NCI-H524 treated with DMSO at 0.1 percent for 48 hours (cell line): ENCODE results near the gene REG1A.

Experiments
- DNase-seq: peaks from one replicate; lab custom pipeline; 2025; lab: John Stamatoyannopoulos, UW

REG1A gene, protein sequence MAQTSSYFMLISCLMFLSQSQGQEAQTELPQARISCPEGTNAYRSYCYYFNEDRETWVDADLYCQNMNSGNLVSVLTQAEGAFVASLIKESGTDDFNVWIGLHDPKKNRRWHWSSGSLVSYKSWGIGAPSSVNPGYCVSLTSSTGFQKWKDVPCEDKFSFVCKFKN

DNA sequence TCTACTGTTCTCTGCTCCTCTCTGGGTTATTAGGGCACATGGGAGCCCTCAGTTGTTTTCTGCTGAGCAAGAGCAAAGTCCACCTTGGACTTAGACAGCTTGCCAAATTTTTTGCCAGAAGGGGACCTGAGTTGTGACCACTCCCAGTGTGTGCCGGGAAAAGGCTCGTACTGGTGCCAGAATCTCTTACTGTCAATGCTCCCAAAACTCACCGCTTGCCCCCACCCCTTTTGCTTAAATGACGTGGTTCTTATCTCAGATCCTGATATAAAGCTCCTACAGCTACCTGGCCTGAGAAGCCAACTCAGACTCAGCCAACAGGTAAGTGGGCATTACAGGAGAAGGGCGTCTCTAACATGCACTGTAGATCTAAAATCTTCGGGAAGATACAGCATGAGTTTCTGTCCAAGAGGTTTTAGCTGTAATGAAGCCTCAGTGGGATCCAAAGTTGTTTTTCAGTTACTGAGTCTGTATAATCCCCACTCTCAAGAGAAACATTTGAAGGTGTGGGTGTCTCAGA, at the start of gene REG1A:
TSS of gene REG1A (plus strand) at position 295 of the 520 bp plus-strand sequence. CDS start 374 bp downstream, outside the sequence.
- DNase-seq, result no peak

DNA sequence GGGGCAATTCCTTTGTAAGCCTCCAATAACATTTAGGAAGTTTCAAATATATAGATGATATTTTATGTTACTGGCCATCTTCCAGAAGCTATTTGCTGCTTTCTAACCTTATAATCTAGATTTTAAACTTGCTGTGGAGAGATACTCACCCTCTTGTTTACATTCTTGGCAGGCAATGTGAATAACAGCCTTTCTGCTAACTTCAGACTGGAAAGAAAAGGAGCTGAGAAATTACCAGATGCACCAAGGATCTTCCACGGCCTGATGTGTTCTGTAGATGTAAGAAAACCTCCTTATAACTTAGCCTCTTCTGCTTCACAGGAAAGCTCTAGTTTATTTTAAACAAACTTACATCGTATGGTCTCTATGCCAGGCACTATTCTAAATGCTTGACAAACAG, 49.2 kb upstream of the REG1A start:
- no peak for DNase-seq

DNA sequence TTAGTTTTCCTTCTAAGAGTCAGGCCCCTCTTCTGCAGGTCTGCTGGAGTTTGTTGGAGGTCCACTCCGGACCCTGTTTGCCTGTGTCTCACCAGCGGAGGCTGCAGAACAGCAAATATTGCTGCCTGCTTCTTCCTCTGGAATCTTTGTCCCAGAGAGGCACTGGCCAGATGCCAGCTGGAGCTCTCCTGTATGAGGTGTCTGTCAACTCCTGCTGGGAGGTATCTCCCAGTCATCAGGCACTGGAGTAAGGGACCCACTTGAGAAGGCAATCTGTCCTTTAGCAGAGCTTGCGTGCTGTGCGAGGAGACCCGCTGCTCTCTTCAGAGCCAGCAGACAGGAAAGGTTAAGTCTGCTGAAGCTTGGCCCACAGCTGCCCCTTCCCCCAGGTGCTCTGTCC, 37.3 kb upstream of the REG1A start:
- peak; percentile 0 for DNase-seq

DNA sequence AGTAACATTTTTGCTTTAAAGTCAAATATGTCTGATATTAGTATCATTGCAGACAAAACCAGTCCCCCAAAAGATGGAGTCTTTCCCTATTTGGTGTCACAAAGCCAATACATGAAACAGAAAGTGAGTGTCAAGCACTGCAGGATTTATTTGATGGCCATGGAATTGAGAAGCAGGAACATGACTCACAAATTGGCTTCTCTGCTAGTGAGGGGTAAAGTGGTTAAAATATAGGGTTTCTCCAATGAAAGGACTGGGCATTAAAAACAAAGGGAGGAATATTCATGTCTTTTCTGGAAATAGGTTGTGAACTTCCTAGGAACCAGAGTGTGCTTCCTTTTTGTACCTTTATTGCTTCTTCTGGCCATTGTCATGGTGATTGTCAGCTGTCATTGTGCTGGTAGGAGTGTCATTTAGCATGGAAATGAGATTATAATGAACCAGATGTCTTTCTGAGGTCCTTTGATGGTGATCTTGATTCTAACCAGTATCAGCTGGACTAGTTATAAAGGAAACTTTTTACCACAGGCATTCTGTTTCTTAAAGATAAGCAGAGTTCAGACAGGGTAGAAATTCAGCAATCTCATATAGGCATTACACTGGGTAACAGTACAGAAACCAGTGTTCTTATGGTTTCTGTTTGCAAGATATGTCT, 36.6 kb upstream of the REG1A start:
- DNase-seq, result no peak

DNA sequence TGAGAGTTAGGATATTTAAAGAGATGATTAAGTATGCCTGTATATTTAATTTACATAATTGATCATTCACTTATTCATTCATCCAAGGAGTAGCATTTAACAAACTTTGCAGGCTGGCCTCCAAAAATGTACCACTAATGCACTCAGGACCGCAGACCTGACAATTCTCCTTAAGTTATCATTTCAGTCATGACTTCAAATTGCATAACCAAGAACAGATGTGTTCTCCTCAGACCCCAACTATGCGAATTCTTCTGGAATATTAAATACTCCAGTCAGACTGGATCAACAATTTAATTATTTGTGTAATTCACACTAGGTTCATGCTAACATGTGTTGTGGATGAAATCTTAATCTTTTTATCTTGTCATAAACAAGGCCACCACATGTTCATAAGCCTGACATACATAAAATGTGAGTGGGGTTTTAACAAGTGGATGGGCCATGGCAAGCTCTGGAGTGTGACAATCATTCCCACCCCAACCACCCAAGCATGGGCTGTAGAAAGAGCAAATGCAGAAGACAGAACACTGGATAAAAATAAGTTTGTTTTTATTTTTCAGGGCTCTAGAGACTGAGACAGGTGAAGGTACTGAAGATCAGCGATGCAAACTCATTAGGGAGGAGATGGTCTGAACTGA, 35.7 kb upstream of the REG1A start:
- DNase-seq, result no peak

DNA sequence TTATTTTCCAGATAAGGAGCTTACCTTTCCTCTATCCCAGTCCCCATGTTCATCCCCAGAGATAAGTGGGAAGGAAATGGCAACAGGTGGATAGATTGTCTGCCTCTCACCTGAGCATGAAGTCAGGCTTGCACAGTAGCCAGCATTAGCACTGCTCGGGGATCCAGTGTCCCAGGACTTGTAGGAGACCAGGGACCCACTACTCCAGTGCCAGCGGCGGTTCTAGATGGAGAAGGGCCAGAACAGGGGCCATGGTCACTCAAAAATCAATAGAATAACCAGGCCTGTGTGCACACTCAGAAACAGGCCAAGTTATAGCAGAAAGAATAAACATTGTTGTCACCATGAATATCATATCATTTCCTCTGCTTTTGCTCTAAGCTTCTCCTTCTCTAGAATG, 34.9 kb upstream of the REG1A start:
- no peak for DNase-seq

DNA sequence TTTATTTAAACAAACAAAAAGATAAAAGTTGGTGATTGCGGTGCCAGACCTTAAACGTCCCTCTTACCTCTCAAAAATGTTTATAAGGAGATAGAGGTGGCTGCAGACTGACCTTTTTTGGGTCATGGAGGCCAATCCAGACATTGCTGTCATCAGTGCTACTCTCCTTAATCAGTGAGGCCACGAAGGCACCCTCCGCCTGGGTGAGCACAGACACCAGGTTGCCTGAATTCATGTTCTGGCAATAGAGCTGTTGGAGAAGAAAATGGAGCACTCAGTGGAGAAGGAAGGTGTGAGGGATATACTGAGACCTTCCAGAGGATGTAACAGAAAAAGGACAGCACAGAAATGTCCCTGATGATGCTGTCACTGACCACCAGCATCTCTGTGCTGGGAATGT, 34.0 kb upstream of the REG1A start:
- DNase-seq, result no peak

DNA sequence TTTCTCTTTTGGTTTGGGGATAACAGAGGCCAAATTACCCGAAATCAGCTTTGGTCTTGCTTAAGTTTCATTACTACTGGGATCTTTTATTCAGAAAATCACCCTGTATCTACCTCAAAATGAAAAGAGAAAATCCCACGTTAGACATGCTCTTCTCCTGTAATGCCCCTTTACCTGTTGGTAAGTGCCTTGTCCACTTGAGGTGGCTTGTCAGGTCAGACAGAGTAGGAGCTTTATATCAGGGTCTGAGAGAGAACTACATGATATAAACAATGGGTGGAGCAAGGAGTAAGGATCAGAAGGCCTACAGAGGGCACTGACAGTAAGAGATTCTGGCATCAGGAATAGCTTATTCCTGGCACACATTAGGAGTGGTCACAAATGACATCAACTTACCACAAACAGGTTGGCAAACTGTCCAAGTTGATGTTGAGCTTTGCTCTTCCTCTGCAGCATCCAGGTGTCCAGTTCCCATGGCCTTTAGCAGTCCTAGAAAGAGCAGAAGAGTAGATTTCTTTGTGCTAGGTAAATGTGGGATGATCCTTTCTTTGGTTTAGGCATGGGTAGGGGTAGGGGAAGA, 32.4 kb upstream of the REG1A start, which contains the start of gene REG1B:
TSS of gene REG1B (minus strand) at position 209 of the 580 bp plus-strand sequence. CDS start 381 bp downstream, outside the sequence.
- no peak for DNase-seq

DNA sequence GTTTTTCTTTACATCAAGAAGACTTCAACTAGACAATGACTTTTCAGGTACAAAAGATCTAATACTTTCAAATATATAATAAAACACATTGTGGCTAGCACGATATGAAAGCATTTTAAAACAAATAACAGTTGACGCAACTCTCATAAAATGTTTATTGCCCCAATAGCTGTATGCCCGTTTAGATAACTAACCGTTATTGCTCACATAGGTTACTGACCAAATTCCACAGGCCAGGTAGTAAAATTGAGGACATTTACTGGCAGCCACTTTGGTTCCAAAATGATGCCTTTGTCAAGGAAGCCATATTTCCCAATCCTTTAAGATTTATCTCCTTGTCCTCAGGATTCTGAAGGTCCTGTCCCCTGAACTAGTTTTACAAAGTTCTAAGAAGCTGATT, 29.6 kb upstream of the REG1A start:
- DNase-seq, result no peak

DNA sequence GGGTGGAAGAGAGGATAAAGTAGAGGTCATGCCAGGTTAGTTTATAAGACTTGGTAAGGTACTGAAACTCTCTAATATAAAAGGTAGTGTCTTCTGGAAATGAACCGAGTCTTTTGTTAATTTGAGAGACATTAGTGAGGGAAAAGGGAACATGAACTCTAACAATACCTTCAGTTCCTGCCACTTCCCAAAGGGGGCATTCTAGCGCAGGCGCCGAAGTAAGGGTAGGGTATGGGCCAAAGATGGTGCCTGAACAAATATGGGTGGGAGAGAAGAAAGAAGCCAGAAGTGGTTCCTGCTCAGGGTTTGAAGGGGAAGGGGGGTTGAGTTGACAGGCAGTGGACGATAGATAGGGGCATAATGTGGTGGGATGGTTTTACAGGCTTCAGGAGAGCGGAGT, 22.4 kb upstream of the REG1A start:
- no peak for DNase-seq

DNA sequence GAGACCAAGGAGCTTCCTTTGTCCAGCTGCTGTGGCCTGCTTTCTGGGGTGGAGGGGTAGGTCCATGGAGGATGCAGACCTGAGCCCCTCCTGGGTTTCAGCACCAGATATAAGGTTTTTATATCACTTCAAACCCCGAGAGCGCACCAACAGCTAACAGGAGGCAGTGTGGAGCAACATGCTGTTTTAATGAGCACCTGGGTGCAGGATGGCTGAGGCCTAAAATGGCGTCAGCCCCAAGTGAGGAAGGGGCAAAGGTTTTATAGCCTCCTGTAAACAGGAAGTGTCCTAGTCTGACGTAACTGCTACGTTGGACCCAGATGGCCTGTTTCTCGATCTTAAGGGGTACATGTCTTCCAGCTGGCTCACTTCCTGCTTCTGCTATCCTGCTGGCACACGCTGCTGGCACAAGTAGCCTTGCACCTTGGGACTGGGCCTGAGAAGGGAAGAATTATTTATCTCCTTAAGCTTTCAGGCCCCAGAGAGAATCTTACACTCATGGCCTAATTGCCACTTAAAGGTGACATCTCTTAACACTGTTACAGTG, 21.1 kb upstream of the REG1A start:
- DNase-seq, result no peak

DNA sequence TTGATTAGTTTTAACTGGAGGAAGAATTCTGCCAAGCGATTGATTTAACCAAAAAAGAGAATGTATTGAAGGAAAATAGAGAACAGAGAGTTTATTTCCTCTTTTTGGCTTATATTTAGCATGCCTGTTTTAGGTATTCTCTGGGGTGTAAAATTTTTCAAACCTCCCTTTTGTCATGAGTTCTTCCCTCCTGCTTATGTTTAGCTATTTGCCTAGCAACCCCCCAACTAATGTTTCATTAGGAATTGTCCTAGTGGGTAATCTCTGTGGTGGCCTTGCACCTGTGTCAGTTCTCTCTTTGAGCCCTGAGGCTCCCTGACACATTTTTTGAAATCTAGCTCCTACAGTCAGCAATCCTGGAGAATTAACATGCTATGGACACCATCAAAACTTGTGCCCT, 20.0 kb upstream of the REG1A start:
- no peak for DNase-seq

DNA sequence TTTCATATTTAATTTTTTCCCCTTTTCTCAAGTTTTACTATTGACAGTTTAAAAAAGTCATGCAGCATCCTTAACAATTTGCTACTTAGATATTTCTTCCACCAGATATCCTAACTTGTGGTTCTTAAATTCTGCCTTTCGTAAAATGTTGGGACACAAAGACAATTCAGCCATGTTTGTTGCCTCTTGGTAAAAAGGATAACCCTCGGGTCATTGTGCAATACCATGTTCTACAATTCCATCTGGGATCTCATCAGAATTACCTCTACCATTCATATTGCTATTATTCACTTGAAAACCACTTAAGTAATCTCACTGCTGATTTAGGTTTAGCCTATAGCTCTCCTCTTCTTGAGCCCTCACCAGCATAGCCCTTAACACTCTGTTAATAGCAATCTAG, 19.3 kb upstream of the REG1A start:
- DNase-seq, result no peak

DNA sequence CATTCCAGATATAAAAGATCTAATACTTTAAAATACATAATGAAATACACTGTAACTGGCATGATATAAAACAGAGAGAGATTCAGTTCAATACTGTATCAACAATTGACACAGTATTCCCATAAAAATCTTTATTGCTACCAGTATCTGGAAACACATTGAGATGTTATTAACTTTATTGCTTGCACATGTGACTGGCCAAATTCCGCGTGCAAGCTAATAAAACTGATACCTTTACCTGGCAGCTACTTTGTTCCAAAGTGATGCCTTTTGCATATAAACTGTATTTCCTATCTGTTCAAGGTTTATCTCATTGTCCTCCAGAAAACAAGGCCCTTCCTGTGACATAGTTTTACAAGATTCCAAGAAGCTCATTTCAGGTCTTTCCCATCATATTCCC, 17.1 kb upstream of the REG1A start:
- no peak for DNase-seq

DNA sequence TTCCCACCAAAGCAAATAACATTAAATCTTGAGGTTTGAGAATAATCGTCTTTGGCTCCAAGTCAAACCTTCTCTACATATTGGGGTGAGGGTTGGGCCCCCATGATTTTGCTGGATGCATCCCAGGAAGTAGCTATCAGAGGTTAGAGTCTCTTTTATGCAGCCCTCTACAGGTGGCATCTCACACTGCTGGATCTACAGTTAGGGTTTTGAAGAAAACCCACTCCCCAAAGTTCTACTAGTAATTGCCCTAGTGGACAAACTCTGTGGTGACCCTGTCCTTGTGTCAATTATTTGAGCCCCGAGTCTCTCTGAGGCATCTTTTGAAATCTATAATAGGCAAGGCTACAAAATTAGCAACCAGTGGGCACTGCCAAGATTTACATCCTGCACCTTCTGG, 15.0 kb upstream of the REG1A start:
- no peak for DNase-seq

DNA sequence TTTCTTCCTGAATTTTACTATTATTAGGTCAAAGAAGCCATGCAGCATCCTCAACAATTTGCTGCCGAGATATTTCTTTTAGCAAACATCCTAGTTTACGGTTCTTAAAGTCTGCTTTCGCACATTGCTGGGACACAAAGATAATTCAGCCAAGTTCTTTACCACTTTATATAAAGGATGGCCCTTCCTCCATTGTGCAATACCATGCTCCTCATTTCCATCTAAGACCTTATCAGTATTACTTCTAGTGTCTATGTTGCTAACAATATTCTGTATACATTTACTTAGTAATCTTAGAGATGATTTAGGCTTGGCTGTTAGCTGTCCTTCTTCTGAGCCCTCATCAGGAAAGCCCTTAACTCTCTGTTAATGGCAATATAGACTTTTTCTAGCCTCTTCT, 8.0 kb upstream of the REG1A start:
- no peak for DNase-seq

DNA sequence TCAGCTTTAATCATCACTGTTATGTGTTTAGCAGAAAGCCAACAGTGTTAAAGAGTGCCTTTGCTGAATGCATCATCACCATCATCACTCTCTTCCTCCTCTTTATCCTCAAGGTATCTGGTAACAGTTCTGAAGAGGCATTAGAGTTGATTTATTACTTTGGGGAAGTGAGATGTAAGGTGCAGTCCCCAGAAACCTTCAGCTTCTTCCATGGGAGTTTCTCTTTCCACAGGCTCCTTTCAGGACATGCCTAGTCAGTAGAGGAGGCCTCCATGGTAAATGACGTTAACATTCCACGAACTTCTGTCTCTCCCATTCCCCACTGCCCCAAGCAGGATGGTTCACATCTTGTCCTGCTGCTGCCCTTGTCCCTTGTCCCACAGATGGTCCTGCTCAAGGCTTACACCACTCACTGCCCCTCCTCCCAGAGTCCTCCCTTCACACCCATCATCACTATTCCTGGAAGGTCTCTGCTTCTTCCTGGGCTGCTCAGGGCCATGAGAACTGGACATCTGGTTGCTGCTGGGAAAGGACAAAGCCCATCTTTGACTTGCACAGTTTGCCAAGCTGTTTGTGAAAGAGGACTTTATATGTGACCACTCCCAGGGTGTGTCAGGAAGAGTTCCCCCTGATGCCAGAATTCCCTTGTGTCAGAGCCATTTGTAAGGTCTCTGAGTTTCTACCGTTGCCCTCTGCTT, 5.3 kb upstream of the REG1A start:
- no peak for DNase-seq

DNA sequence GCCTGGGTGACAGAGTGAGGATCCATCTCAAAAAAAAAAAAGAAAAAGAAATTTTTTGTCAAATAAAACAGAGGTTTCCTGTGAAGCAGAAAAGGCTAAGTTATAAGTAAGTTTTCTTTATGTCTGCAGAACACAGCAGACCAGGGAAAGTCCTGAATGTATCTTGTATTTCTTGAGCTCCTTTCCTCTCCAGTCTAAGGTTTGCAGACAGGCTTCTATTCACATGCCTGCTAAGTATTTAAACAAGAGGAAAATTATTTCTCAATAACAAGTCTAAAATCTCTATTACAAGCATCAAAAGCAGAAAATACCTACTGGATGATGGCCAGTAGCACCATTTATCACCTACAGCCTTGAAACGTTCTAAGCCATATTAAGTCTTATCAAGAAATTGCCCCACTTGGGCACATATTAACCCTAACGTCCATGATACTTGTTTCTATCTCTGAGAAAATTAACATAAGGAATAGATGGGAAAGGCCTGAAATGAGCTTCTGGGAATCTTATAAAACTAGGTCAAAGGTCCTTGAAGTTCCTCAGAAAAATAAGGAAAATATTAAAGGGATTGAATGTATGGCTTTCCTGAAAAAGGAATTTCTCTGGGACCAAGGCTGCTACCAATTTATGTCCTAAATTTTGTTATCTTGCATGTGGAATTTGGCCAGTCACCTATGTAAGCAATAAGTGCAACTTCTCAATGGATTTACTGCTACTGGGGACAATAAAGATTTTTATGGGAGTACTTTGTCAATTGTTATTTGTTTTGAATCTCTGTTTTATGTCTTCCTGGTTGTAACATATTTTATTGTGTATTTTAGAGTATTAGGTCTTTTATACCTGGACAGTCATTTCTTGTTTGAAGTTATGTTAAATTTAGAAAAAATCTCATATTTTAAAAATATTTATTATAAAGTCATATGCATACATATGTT, 3.0 kb upstream of the REG1A start:
- DNase-seq, result no peak

DNA sequence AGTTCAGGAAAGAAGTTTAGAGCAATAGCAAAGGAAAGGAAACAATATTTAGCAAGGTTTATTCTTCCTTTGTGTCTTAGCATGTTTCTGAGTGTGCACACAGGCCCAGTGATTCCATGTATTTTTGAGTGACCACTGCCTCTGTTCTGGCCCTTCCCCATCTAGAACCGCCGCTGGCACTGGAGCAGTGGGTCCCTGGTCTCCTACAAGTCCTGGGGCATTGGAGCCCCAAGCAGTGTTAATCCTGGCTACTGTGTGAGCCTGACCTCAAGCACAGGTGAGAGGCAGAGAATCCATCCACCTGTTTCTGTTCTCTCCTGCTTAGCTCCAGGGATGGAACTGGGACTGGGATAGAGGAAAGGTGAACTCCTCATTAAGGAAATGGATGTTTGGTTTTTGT, 2.4 kb downstream of the REG1A start:
- no peak for DNase-seq

DNA sequence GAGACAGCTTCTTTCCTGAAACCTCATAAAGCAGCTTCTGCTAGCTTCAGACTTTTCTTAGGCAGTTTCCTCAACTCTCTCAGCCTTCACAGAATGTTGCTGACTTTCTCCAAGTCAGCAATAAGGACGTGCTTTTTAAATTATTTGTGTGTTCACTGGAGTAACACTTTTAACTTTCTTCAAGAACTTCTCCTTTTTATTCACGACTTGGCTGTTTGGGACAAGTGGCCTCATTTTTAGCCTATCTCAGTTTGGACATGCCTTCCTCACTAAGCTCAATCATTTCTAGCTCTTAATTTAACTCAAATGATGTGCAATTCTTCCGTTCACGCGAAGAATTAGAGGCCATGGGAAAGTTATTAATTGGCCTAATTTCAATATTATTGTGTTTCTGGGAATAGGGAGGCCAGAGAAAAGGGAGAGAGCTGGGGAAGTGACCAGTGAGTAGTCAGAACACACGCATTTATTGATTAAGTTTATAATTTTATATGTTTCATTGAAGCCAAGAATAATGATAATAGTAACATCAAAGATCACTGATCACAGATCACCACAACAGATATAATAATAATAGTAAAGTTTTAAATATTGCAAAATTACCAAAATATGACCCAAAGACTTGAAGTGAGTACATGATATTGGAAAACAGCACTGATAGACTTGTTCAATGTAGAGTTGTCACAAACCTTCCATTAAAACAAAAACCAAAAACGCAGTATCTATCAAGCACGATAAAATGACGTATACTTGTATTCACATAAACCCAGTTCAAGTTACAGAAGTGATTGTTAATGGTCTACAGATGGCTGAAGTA, 4.8 kb downstream of the REG1A start:
- no peak for DNase-seq
